Progenitor cell of endocrine pancreas (in vitro differentiated cells): ENCODE results near the gene CXCR5. TPM values are rescaled to one million over a fixed set of nuclear protein-coding genes. Genes with fewer than 3 reads are reported as not detected.

Experiments
- DNase-seq: peaks from one replicate; pipeline ENCODE4 v3.0.0; 2021; ENCODE audit warnings: low spot score; ENCODE audit not compliant: unreplicated experiment
- H3K27ac Mint-ChIP-seq: 2 replicates; pipeline ENCODE4 v1.8.0; 2021; ENCODE audit warnings: mild to moderate bottlenecking, moderate library complexity, mixed read lengths
- H3K27me3 Mint-ChIP-seq: 2 replicates; pipeline ENCODE4 v1.8.0; 2021; ENCODE audit warnings: mixed read lengths
- H3K36me3 Mint-ChIP-seq: 2 replicates; pipeline ENCODE4 v1.8.0; 2022; ENCODE audit warnings: mixed read lengths; ENCODE audit not compliant: insufficient read depth
- H3K4me1 Mint-ChIP-seq: 2 replicates; pipeline ENCODE4 v1.8.0; 2021; ENCODE audit warnings: low read depth, mixed read lengths
- H3K4me3 Mint-ChIP-seq: 2 replicates; pipeline ENCODE4 v1.8.0; 2021; ENCODE audit warnings: low read depth, mild to moderate bottlenecking, moderate library complexity, mixed read lengths
- H3K9me3 Mint-ChIP-seq: 2 replicates; pipeline ENCODE4 v1.8.0; 2021; ENCODE audit warnings: low read depth, mixed read lengths
- CTCF ChIP-seq: fragments of 200-600 bp; sonication (generic); IDR thresholded peaks from one replicate; pipeline ENCODE4 v1.5.0; 2021; ENCODE audit warnings: antibody characterized with exemption, mild to moderate bottlenecking; ENCODE audit not compliant: unreplicated experiment
- total RNA-seq: library from RNA; stranded (reverse); gene quantifications from 2 replicates; pipeline ENCODE4 v1.2.1, GENCODE V29; 2021

CXCR5 gene
- total RNA-seq, 1 donor from 2014 or later: not detected

DNA sequence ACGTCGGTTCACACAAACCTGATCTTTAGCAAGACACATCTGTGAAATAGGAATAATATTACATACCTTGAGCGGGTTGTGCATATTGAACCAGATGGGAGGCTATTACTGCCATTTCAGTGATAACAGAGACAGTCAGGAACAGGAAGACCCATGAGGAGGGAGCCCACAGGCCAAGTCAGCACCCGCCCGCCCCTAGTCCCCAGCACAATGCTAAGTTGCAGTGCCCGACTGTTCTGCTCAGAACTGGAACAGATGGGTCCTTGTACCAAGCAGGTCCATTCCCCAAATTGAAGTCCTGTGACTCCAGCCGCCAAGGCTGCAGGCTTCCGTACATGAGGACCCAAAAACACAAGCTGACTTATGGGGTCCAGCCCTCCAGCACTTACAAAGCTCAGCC, 9.3 kb downstream of the CXCR5 start:
- Mint-ChIP-seq H3K27me3 (peaks cover 30% of the 10 kb centered on the region), H3K4me3 (no peak overlapping the region), H3K27ac (no peak overlapping the region), H3K36me3 (peaks cover 1% of the 10 kb centered on the region), H3K9me3 (no peaks in the 10 kb centered on the region), H3K4me1 (peaks cover 10% of the 10 kb centered on the region)
- no peak for DNase-seq
- TF ChIP-seq CTCF: no peak

- no peak for TF ChIP-seq CTCF
- H3K9me3 Mint-ChIP-seq: no peaks in the 10 kb centered on the region
- no peak overlapping the region for H3K27ac Mint-ChIP-seq
- no peak overlapping the region for H3K4me3 Mint-ChIP-seq
- peaks cover 8% of the 10 kb centered on the region for H3K4me1 Mint-ChIP-seq
- H3K27me3 Mint-ChIP-seq: peaks cover 23% of the 10 kb centered on the region
- H3K36me3 Mint-ChIP-seq: peaks cover 2% of the 10 kb centered on the region
- DNase-seq: no peak
These were observed 10.0 kb downstream of the CXCR5 start for GRCh38 chr11:118893662-118894061.

DNA sequence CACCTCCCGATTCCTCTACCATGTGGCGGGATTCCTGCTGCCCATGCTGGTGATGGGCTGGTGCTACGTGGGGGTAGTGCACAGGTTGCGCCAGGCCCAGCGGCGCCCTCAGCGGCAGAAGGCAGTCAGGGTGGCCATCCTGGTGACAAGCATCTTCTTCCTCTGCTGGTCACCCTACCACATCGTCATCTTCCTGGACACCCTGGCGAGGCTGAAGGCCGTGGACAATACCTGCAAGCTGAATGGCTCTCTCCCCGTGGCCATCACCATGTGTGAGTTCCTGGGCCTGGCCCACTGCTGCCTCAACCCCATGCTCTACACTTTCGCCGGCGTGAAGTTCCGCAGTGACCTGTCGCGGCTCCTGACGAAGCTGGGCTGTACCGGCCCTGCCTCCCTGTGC, 10.5 kb downstream of the CXCR5 start:
- Mint-ChIP-seq H3K4me1 (peaks cover 8% of the 10 kb centered on the region), H3K27me3 (peaks cover 23% of the 10 kb centered on the region)

DNA sequence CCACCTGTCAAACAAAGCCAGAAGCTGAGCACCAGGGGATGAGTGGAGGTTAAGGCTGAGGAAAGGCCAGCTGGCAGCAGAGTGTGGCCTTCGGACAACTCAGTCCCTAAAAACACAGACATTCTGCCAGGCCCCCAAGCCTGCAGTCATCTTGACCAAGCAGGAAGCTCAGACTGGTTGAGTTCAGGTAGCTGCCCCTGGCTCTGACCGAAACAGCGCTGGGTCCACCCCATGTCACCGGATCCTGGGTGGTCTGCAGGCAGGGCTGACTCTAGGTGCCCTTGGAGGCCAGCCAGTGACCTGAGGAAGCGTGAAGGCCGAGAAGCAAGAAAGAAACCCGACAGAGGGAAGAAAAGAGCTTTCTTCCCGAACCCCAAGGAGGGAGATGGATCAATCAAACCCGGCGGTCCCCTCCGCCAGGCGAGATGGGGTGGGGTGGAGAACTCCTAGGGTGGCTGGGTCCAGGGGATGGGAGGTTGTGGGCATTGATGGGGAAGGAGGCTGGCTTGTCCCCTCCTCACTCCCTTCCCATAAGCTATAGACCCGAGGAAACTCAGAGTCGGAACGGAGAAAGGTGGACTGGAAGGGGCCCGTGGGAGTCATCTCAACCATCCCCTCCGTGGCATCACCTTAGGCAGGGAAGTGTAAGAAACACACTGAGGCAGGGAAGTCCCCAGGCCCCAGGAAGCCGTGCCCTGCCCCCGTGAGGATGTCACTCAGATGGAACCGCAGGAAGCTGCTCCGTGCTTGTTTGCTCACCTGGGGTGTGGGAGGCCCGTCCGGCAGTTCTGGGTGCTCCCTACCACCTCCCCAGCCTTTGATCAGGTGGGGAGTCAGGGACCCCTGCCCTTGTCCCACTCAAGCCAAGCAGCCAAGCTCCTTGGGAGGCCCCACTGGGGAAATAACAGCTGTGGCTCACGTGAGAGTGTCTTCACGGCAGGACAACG, 11.7 kb downstream of the CXCR5 start:
- H3K4me3 Mint-ChIP-seq: no peak overlapping the region
- H3K9me3 Mint-ChIP-seq: no peaks in the 10 kb centered on the region
- no peak for TF ChIP-seq CTCF
- H3K27ac Mint-ChIP-seq: no peak overlapping the region
- H3K36me3 Mint-ChIP-seq: peaks cover 3% of the 10 kb centered on the region
- H3K27me3 Mint-ChIP-seq: peaks cover 18% of the 10 kb centered on the region
- DNase-seq: no peak
- peaks cover 8% of the 10 kb centered on the region for H3K4me1 Mint-ChIP-seq

More for the DNA sequence above, 10.5 kb downstream of the CXCR5 start:
- TF ChIP-seq CTCF: no peak
- Mint-ChIP-seq H3K4me3 (no peak overlapping the region), H3K9me3 (no peaks in the 10 kb centered on the region), H3K27ac (no peak overlapping the region), H3K36me3 (peaks cover 3% of the 10 kb centered on the region)
- DNase-seq: no peak

DNA sequence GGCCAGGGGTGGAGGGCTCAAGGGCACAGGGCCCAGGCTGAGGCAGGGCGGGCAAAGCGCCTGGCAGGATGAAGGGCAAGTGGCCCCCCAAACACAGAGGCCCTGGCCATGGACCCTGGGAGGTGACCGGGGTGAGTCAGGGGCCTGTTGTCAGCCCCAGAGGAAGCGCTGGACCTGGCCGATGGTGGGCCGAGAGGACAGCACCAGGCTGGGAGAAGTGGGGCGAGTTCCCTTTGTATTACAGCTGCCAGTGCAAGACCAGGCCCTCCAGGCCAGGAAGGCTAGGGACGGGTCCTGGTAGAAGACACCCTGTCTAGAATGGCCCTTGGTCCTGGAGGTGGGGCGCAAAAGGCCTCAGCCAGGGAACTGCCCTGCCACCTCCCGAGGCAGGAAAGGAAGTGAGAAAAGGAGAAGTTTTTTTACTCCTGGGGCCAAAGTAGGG, 12.8 kb downstream of the CXCR5 start:
- Mint-ChIP-seq H3K27ac (peak overlapping the region; percentile 69), H3K4me3 (no peak overlapping the region), H3K4me1 (peaks cover 8% of the 10 kb centered on the region), H3K27me3 (peaks cover 18% of the 10 kb centered on the region), H3K36me3 (peaks cover 6% of the 10 kb centered on the region), H3K9me3 (no peaks in the 10 kb centered on the region)
- no peak for DNase-seq
- TF ChIP-seq CTCF: no peak
